HG03108 (cell line): Measurements from ENCODE around the gene G6PC3.

Experiments used
- ATAC-seq: cut with Tn5 transposase; IDR thresholded peaks from one replicate; pipeline ENCODE4 v1.9.1; 2021; ENCODE audit warnings: moderate library complexity; ENCODE audit not compliant: unreplicated experiment

Gene G6PC3

GRCh38 chr17:44120851-44121605 lies 50.5 kb downstream of the G6PC3 start:
- no peak for ATAC-seq

DNA sequence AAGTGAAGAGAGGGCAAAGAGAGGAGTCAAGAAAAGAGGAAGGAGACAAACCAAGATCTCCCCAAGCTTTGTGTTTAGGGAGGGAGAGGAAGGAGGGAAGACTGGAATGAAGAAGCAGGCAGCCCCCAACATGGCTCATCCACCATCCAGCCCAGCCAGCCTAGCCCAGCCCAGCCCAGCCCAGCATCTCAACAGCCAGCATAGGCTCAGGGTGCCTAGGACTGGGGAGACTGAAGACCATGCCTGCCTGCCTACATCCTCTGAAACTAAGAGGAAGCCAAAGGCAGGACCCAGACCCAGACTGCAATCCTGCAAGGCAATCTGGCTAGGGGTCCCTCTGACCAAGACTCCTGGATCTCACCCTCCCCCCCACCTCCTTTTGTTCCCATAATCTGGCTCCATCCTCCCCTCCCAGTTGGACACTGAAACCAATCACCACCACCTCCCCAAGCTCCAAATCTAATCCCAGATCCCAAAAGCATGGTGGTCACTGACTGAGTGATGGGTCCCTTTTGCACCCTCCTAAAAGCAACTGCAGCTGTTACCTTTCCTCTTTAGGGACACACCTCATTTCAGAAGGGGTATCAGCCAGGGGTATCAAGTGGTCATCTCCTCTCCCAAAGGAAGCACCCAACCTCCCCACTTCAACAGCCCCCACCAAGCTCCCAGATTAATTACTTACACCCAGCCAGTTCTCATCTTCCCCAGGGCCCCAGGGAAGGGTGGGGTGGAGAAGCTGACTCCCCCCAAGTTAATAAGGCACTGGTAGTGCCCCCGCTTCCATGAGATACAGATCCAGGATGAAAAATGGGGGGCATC lies 51.7 kb downstream of the G6PC3 start:
- no peak for ATAC-seq

DNA sequence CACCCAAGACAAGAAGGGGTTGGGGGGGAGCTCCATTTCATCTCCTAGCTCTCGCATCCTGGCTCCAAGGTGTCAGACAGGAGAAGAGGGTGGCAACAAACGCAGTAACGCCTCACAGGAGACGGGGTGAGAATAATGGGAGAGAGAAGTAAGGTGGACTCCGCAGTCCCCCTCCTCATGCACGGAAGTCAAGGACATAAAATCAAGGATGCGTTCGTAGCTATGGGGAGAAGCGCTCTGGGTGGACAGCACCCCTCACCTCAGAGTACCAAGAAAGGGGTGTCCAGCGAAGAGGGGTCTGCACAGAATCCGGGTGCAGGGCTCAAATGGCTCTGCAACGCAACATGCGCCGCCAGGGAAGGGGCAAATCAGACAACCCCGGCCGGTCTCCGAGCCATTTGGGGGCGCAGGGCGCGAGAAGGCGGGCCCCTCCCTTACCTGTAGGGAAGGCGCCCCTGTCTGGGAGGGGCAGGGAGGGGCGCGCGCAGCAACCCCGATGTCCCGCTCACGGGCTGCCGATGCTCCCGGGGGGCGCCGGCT lies 52.4 kb downstream of the G6PC3 start:
- peak; percentile 10 for ATAC-seq

GRCh38 chr17:44123356-44124117 lies 53.0 kb downstream of the G6PC3 start, which contains the start of gene HDAC5:
Gene HDAC5, minus strand, starts transcription at chr17:44123641. Its CDS starts 6,126 bp downstream, at chr17:44117515.
- peak; percentile 83 for ATAC-seq

GRCh38 chr17:44124118-44124438 lies 53.5 kb downstream of the G6PC3 start:
- ATAC-seq: no peak
